GM18907 (cell line): ENCODE measurements around the gene PTCD2.
A peak's percentile ranks its signal among the peaks of the same experiment; 100 is the strongest.
"Not testable (repeated sequence)": the region's sequence is repeated elsewhere in the genome, so short reads cannot be mapped to it uniquely, and the experiment has no call there.

ENCODE experiments used
- ATAC-seq: cut with Tn5 transposase; IDR thresholded peaks from one replicate; pipeline ENCODE4 v1.9.1; 2021; ENCODE audit warnings: mild to moderate bottlenecking, moderate library complexity; ENCODE audit not compliant: unreplicated experiment

PTCD2 gene

GRCh38 chr5:72378639-72379289 is 58.6 kb downstream of the PTCD2 start:
- no peak for ATAC-seq

GRCh38 chr5:72379936-72380335 is 59.8 kb downstream of the PTCD2 start:
- ATAC-seq = no peak

- ATAC-seq = no peak
These were observed 60.5 kb downstream of the PTCD2 start for GRCh38 chr5:72380492-72381274.

- ATAC-seq = no peak
These were observed 63.1 kb downstream of the PTCD2 start for GRCh38 chr5:72383280-72383679.

GRCh38 chr5:72383726-72384125 is 63.6 kb downstream of the PTCD2 start:
- ATAC-seq = no peak

- ATAC-seq = no peak
These were observed 66.5 kb downstream of the PTCD2 start for GRCh38 chr5:72386639-72387038.

- ATAC-seq = no peak
These were observed 67.8 kb downstream of the PTCD2 start for GRCh38 chr5:72387985-72388384.

- ATAC-seq = no peak
These were observed 68.5 kb downstream of the PTCD2 start for GRCh38 chr5:72388646-72389045.

- no peak for ATAC-seq
These were observed 70.7 kb downstream of the PTCD2 start for GRCh38 chr5:72390836-72391235.

- ATAC-seq = no peak
These were observed 72.2 kb downstream of the PTCD2 start for GRCh38 chr5:72392326-72392733.

GRCh38 chr5:72393052-72393451 is 72.9 kb downstream of the PTCD2 start:
- no peak for ATAC-seq

GRCh38 chr5:72394688-72395087 is 74.5 kb downstream of the PTCD2 start:
- peak; percentile 52 for ATAC-seq

- no peak for ATAC-seq
These were observed 77.7 kb downstream of the PTCD2 start for GRCh38 chr5:72397836-72398235.

GRCh38 chr5:72400950-72401349 is 80.8 kb downstream of the PTCD2 start:
- ATAC-seq = no peak

GRCh38 chr5:72402381-72402890 is 82.3 kb downstream of the PTCD2 start:
- no peak for ATAC-seq

GRCh38 chr5:72402959-72403628 is 82.9 kb downstream of the PTCD2 start:
- ATAC-seq = no peak

- not testable (repeated sequence) for ATAC-seq
These were observed 84.6 kb downstream of the PTCD2 start for GRCh38 chr5:72404771-72405170.

GRCh38 chr5:72407078-72407477 is 86.9 kb downstream of the PTCD2 start:
- no peak for ATAC-seq

GRCh38 chr5:72407541-72407940 is 87.4 kb downstream of the PTCD2 start:
- no peak for ATAC-seq

- ATAC-seq = no peak
These were observed 88.0 kb downstream of the PTCD2 start for GRCh38 chr5:72408127-72408526.

- ATAC-seq = no peak
These were observed 88.4 kb downstream of the PTCD2 start for GRCh38 chr5:72408603-72409002.
